Breast epithelium (tissue), 3 donors: Measurements from ENCODE around the gene ALOXE3.

Experiments
- CTCF ChIP-seq, 3 donors: fragments of 450-650 bp; IDR thresholded peaks; one replicate each; pipeline ENCODE4 v1.5.1; 2016 to 2017; ENCODE audit warnings: antibody characterized with exemption in 3 of 3, mild to moderate bottlenecking in 3 of 3, moderate library complexity in 3 of 3
- POLR2A ChIP-seq: fragments of 450-650 bp; IDR thresholded peaks from one replicate; pipeline ENCODE4 v1.6.1; 2016; ENCODE audit warnings: antibody characterized with exemption, mild to moderate bottlenecking, moderate library complexity

GRCh38 chr17:8095361-8095760 is 23.0 kb downstream of the ALOXE3 start:
- TF ChIP-seq POLR2A (no peak), CTCF (IDR thresholded peaks at IDR 0.05) (no peak)
